T1000 (cell line): ENCODE data around the gene MS4A18.
"Not testable (repeated sequence)": the region's sequence is repeated elsewhere in the genome, so short reads cannot be mapped to it uniquely, and the experiment has no call there.

Experiments used
- DNase-seq: peaks from one replicate; lab custom pipeline; 2025; ENCODE audit warnings: mixed read lengths; lab: John Stamatoyannopoulos, UW

MS4A18 gene

DNA sequence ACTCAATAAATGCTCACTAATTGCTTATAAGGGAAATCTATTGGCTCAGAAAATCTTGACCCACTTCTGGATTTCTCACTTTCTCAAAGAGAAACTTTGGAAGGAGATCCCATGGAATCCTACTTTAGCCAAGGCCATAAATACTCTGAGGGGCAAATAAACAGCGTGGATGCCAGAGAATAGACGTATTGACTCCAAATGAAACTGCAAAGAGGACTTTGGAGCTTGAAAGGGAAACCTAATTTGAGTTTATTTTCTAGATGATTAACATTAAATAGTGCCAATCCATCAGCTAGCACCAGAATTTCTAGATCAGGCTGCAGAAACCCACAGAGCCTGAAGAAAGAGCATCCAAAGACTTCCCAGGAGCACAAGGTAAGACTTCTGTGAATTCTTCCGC is at the start of gene MS4A18:
MS4A18 (plus strand) TSS at position 301 of the 400 bp plus-strand sequence.
- no peak for DNase-seq

DNA sequence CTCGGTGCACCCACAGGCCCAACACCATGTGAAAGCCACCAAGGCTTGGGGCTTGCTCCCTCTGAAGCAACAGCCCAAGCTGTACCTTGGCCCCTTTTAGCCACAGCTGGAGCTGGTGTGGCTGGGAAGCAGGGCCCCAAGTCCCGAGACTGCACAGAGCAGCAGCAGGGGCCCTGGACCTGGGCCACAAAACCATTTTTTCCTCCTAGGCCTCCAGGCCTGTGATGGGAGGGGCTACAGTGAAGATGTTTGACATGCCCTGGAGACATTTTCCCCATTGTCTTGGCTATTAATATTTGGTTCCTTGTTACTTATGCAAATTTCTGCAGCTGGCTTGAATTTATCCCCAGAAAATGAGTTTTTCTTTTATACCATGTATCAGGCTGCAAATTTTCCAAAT is 46.3 kb upstream of the MS4A18 start:
- not testable (repeated sequence) for DNase-seq

DNA sequence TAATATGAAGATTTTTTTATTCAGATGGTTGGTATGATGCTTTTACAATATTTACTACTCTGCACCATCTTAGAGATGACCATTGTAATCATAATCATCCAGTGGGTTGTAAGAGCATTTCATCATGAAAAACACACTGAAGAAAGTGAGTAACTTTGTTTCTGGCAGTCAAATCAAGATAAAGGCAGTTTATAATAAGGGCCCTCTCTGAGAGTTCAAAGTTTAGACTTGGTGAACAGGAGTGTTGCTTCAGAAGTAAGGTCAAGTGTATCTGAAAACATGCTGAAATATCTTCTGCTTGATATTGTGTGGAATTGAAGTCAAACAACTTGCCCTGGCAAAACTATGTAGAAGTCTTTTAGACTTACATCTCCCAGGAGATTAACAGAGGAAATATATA is 44.6 kb upstream of the MS4A18 start:
- no peak for DNase-seq

DNA sequence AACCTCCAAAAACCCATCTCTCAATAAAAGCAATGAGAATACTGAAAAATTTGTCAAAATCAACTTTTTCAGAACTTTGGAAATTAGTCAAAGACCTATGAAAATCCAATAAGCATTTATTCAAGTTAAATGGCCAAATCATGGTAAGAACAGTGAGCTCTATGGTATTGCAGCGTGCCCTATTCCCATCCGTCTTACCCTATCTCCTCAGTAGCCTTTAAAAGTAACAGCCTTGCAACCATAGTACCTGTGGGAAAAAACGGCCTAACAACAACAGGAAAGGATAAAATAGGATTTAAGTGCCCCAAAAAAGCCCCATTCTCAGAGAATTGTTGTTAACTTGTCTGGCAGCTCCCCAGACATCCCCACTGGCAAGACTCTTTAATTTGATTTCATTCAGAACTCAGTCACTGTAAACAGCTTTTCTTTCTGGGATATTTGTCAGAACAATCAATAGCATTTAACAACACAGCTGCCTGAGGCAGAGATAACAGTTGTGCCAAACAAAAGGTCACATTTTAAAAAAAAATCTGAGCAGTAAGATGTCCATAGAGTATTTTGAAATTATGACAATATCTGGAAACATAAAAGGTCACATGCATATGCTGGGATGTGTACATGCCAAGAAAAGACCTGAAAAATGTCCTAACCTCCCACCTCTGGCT is 43.9 kb upstream of the MS4A18 start:
- DNase-seq, result no peak

DNA sequence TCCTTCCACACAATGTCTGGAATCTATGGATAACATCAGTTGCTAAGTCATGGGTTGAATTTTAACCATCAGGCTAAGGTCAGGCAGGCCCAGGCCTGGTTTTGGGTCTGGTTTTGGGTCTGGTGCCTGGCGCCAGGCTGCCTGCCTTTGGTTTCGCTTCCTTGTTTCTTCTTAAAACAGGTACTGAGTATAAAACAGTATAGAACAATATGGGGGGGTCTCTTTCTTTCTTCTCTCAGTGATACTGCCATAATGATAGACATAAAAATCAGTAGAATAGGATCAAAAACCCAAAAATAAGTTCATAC is 40.0 kb upstream of the MS4A18 start:
- DNase-seq, result not testable (repeated sequence)

DNA sequence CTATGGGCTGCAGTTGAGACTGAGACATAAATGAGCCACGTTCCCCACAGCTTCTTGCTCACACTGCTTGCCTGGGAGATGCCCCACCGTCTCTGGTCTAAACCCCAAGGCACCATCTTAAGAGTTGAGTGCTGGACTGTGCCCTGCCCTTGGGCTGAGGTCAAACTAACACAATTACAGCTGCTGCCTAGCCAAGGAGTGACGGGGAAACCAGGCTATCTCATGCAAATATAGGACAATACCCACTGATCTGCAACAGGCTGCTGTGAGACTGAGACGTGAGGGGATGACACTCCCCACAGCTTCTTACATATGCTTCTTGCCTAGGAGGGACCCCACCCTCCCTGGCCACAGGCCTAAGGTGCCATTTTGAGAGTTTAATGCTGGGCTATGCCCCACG is 32.9 kb upstream of the MS4A18 start:
- no peak for DNase-seq

DNA sequence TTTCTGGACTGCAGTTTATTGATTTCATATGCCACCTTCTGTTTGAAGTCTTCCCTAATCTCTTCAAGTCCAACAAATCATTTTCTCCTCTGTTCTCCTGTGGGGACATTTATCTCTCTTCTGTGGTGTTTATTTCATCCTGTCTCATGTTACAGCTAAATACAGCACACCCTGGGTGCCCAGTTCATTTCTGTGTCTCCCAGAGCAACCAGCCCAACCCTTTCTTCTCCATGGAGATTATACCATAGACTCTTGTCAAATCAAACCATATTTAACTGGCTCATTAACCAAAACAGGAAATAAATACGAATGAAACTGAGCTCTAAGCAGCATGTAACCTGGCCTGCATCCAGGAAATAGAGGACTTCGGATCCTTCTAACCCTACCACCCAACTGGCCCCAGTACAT is 25.2 kb upstream of the MS4A18 start, which contains the start of gene MS4A8:
MS4A8 (plus strand) TSS at position 329 of the 408 bp plus-strand sequence. CDS start 1,249 bp downstream, outside the sequence.
- no peak for DNase-seq

DNA sequence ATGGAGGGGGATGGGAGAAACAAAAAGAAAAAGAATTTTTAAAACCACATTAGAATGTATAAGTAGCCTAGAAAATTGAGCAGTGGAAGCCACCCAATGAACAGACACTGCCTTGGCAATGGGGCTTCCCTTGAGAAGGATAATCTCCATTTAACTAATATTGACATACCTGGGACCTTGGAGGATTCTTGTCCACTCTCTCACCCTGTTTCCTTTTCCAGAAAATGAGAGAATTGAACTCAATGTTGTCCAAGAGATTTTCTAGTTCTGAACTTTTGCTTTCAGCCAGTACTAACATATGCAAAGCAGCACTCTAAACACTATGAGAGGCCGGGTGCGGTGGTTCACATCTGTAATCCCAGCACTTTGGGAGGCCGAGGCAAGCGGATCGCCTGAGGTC is 24.6 kb upstream of the MS4A18 start:
- DNase-seq, result no peak

DNA sequence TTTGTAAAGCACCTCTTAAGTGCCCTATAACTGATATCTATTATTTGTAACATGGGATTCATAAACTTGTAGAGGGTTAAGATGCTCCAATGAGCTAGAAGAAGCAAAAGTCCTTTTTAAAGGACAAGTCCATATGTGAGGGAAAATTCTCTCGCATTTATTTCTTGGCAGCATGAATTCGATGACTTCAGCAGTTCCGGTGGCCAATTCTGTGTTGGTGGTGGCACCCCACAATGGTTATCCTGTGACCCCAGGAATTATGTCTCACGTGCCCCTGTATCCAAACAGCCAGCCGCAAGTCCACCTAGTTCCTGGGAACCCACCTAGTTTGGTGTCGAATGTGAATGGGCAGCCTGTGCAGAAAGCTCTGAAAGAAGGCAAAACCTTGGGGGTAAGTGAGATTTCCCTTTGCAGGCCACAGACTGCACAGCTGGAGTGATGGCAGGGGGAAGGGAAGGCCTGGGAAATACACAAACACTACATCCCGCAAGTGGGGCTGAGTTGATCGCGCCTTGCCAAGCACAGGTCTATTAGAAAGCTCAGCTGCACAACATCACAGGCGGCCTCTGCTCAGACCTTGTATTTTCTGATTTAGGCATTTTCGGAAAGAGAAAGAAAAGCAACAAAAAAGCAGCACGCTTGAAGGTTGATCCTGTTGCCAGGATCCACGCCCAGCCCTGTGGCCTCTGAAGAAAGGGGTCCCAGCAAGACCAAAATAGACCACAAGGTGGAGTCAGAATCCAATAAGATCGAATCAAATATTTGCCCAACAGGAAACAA is 23.6 kb upstream of the MS4A18 start:
- no peak for DNase-seq

DNA sequence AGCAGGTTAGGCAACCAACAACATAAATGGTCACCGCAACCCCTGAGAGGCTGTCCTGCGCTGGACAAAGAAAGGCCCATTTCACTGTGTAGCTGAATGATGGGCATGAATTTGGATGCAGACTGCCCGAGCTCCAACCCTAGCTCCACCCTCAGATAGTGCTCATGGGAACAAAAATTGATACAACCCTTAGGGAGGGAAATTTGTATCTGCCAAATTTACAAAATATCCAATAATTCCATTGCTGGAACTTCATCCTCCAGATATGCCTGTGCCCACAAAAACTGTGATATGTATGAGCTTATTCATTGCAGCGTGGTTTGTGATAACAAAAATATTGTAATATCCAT is 23.1 kb upstream of the MS4A18 start:
- no peak for DNase-seq

DNA sequence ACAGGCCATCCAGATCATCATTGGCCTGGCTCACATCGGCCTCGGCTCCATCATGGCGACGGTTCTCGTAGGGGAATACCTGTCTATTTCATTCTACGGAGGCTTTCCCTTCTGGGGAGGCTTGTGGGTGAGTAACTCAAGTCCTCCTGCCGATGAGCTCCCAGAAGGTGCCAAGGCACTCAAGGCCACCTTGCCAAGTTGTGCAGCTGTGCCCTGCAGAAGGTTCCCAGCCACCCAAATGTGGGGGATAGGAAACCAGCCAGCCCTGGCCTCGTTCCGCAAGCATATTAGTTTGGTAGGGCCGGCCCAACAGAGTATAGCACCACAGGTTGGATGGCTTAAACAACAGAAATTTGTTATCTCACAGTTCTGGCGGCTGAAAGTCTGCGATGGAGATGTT is 21.1 kb upstream of the MS4A18 start:
- no peak for DNase-seq

DNA sequence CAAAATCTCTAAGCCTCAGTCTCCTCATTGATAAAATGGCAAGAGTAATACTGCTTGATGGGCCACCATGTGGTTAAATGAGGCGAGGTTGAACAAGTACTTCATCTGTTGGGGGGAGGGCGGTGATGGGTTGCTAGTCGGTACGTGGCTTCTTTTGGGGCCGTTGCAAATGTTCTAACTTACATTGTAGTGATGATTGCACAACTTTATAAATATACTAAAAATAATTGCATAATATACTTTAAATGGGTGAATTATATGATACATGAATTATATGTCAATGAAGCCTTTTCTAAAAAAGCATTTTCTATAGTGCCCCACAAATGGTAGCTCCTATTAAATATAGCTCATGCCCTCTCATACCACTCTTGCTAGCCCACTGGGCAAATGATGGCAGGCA is 18.6 kb upstream of the MS4A18 start:
- no peak for DNase-seq

DNA sequence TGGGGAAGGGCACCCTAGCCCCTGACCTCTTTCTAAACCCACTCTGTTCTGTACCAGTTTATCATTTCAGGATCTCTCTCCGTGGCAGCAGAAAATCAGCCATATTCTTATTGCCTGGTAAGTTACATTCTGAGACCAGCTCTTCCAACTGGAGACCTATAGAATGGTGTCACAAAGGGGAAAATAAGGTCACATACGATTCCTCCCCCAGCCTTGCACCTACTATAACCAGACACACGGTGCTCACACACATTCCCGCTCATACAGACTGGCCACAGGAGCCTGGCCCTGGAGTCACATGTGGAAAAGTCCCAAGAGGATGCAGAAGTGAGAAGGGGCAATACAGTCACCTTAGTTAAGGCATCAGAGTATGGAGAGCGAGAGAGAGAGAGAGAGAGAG is 17.6 kb upstream of the MS4A18 start:
- DNase-seq, result no peak

DNA sequence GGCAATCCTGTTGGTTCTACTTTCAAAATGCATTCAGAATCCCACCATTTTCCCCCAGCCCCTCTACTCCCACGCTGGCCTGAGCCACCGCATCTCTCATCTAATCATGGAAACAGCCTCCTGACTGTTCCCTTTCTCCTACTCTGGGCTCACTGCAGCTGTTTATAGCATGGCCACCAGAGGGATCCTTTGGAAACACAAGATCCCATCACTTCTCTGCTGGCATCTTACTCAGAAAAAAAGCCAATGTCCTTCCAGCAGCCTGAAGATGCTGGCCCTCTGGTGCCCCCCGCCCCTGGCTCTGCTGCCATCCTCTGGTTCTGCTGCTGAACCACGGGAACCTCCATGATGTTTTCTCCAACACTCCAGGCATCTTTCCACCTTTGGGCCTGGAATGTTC is 14.0 kb upstream of the MS4A18 start:
- no peak for DNase-seq

DNA sequence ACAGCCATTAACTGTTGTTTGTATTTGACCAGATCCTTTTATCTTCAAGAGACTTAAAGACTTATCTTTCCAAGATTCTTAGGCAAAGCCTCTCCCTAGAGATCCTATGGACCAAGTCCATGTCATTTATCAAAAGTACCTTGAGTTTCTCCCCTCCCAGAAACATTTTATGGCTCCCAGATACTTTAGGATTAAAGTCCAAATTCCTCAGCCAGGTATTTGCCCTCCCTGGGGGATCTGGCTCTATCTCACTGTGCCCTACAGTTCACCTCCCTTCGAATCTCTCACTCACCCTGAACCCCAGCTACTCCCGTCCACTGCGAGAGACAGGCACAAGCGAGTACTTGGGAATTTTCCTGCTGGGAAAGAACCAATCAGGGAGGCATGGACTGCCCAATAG is 13.2 kb upstream of the MS4A18 start:
- DNase-seq, result no peak

DNA sequence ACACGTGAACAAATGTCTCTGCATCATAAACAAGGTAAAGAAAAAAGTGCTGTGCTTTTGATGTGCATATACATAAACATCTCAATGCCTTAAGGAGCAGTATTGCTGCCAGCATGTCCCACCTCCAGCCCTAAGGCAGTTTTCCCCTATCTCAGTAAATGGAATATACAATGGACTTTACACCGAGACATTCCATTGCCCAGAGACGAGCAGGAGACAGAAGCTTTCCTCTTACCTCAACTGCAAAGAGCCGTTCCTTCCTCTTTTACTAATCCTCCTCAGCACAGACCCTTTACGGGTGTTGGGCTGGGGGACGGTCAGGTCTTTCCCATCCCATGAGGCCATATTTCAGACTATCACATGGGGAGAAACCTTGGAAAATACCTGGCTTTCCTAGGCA is 11.1 kb upstream of the MS4A18 start:
- DNase-seq, result not testable (repeated sequence)

DNA sequence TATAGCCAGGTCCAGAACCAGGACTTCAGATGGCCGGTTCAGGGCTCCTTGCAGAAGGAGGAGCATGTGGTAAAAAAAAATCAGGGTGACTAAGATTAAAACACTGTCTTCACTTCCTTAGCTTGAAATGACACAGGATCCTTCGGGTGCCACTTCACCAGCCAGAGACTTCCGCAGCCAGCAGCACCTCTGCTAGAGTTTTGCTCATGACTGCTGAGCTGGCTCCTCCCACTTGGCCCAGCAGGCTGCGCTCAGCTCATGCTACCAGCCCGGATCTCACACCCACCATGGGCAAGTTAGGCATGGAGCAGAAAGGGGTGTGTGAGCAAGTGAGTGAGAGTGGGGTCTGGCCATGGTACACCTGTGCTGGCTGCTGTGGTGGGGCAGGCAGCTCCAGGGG is 6.6 kb upstream of the MS4A18 start:
- no peak for DNase-seq

DNA sequence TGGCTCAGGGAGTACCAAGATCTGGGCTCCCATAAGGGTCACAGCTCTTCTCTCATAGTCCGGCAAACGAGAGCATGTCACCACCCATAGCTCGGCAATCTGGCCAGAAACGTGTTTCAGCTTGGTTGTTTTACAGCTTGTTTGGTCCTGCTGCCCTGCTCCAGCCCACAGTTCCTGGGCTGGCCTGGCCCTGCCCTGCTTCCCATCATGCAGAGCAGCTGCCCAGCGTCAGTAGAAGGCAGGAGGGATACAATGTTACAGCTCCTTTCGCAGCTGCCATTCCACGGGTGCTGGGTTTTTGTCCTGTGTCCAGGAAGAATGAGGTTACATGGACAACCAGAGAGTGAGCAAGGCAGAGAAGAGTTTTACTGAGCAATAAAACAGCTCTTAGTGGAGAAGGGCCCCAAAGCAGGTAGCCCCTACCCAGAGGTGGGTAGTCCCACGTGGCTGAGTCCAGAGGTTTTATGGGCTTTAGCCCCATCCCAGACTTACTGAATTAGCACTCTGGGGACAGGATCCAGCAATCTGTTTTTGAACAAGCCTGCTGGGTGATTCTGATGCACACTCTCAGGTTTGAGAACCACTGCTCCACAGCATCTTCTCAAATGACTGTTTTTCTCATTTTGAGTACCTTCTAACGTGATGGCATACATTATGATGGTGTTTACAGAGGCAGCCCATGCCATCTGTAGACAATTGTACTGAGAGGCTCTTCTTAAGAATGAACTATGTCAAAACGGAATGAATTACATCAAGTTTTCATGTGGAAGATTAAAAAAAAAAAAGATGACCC is 5.8 kb upstream of the MS4A18 start:
- no peak for DNase-seq

DNA sequence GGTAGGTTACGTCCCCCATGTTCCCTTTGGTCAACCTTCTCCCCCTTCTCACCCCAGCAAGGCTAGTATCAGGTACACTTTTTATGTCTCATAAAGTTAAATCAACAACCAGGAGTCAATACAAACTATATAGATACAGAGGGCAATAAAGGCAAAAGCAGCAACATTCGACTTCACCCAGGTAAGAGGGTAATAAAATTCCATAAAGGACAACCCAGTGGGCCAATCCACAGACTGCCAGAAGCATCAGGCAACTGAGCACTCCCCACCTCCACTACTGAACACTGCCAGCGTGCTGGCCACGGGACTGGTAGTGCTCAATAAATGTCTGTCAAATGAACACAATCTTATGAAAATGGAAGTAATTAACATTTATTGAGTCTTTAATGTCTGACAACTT is 5.1 kb upstream of the MS4A18 start:
- DNase-seq, result no peak

DNA sequence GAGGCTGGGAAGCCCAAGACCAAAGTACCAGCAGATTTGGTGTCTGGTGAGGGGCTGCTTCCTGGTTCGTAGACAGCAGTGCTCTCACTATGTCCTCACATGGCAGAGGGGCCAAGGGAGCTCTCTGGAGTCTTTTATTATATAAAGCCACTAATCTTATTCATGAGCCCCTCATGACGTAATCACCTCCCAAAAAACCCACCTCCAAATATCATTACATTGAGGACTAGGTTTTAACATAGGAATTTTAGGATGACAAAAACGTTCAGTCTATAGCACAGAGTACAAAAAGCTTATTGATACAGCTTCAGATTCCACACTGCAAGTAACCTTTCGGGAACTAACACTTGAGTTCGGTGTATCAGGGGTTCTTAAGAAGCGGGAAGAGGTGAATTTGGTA is 4.1 kb upstream of the MS4A18 start:
- no peak for DNase-seq

DNA sequence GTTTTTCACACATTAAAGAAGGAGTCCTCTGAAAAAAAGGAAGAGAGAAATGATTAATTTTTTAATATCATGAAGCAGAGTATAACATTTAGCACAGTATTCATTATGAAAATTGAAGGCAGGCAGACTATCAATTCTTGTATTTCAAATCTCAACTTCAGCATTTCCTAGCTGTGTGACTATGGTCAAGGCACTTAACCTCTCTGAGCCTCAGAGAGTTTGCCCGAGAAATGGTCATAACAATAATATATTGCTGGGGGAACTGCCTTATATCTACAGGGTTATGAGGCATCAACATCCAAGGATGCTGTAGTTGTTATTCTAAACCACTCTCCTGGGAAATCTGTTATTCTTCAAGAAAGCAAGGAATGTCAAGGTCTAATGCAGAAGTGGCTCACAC is 1.1 kb downstream of the MS4A18 start:
- no peak for DNase-seq

DNA sequence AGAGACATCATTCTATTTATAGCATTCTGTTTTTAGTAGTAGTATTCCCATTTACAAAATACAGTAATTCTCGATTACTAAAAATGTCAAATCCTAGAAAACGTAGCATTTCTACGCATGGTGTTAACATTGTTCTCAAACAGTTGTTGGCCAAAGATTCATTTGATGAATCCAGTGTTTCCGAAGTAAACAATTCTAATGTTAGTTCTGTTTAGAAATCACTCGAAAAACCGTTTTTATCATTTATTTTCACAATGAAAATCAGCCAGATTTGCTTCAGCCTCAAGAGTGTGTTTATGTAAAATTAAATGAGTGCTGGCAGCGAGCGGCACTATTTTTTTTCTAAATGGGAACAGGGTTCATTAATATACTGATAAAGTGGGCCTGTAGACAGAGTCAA is 7.1 kb downstream of the MS4A18 start:
- no peak for DNase-seq

DNA sequence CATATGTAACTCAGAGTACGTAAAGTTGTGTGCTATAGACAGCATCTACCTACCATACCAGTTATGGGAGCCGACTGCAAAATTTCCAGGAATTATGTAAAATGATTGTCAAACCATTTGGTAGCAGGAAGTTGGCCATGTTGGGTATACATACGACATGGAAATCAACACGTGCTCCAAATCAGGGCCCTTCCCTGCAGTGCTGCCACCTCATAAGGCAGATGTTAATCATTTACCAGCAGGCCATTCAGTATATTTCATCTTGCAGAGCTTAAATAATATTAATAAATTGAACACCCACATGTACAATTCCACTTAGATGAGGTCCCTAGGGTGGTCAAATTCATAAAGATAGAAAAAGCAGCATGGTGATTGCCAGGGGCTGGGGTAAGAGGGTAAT is 9.8 kb downstream of the MS4A18 start:
- DNase-seq, result no peak
